Anterior cingulate cortex (tissue), 58 donors: ENCODE measurements around the gene FOXI1.

Experiments used
- DNase-seq, 58 donors: peaks; one replicate each; lab custom pipeline; 2025; lab: John Stamatoyannopoulos, UW

The FOXI1 gene

DNA sequence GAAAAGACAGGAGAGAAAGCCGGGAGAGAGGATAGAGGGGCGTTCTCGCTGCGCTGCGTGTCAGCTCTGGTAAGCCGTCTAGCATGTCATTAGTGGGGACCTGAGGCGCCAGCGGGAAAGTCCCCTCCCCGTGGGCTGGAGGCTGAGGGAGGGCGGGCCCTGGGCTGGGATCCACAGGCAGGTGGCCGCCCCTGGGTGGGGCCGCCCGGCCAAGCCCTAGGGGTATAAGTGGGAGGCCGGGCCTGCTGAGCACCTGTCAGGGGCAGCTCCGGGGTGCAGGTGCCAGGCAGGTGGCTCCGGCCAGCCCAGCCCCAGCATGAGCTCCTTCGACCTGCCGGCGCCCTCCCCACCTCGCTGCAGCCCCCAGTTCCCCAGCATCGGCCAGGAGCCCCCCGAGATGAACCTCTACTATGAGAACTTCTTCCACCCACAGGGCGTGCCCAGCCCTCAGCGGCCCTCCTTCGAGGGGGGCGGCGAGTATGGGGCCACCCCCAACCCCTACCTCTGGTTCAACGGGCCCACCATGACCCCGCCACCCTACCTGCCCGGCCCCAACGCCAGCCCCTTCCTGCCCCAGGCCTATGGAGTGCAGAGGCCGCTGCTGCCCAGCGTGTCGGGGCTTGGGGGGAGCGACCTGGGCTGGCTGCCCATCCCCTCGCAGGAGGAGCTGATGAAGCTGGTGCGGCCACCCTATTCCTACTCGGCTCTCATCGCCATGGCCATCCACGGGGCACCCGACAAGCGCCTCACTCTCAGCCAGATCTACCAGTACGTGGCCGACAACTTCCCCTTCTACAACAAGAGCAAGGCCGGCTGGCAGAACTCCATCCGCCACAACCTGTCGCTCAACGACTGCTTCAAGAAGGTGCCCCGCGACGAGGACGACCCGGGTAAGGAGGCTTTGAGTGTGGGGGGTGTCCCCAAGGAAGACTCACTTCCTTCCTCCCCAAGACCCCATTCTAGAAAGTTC lies at the start of gene FOXI1:
Gene FOXI1, plus strand, starts transcription at position 256 of the 970 bp plus-strand sequence. Its CDS starts 61 bp downstream, at position 317.
- DNase-seq = no peak

DNA sequence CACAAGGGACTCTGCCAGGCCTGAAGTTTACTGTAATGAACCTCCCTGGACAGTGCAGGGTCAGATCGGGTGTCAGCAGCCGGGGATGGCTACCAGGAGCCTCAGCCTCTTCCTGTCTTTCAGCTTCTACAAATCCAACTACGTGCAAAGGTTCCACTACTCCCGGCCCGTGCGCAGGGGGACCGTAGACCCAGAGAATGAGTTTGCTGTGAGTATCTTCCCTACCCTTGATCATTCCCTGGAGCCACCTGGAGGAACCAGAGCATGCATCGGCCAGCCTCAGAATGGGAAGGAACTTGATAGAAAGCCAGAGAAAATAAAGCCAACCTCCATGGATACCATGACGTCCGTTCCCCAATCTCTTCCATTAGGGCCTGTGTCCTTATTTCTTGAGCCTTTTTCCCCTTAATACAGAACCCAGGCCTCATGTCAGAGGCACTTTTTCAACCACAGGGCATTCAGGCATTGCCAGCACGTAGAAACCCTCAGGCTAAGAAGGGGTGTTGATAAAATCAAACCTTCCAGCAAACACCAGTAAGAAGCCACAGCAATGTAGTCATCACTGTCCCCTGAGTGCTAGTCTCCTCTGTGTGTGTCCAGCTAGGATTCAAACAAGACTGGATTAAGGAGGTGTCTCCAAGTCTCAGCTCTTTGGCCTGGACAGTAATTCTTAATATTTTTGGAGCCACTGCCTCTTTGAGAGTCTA lies 49.0 kb upstream of the FOXI1 start:
- DNase-seq = no peak

DNA sequence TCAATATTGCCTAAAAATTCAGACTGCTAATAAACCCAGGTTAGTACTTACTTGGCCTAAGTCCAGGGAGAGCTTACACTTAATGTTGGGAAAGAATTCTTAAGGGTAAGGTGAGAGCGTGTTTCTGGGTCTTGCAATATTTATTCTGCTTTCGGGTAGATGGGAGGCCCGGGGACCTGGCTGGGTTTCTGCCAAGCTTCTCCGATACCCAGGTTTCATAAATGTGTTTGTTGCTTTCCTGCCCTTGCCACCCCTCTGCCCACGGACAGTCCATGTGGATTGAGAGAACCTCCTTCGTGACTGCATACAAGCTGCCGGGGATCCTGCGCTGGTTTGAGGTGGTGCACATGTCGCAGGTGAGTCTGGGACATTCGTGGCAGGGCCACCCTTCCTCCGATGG lies 48.4 kb upstream of the FOXI1 start:
- DNase-seq = no peak

DNA sequence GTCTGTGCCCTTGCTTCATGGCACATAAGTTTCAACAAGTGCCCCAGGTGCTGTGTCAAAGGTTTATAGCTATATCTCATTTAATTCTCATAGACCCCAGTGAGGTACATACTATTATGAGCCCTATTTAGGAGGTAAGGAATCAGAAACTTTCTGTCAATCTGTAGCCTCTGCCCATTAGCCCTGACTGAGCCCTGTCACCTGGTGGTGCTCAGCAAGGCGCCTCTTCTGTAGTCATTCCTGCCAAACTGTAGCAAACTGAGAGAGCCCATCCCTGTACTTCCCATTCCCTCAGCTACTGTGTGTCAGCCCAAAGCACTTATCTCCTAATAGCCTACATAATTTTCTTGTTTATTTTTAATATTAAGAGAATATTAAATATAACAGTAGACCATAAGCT lies 46.5 kb upstream of the FOXI1 start:
- no peak for DNase-seq

DNA sequence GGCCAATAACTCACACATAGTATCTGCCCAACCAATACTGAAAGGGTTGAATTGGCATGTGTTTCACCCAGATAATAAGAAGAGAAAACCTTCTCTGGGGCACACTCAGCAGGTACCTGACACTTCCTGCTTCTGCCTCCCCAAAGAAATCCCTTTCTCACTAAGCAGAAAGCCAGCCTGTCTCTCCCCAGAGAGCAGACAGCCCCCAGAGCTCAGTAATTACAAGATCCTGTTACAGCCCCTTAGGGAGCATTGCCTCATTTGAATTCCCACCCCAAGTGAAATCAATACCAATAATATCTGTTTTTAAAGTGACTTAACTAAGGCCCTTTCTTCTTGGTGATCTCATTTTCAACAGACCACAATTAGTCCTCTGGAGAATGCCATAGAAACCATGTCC lies 38.5 kb upstream of the FOXI1 start:
- no peak for DNase-seq

DNA sequence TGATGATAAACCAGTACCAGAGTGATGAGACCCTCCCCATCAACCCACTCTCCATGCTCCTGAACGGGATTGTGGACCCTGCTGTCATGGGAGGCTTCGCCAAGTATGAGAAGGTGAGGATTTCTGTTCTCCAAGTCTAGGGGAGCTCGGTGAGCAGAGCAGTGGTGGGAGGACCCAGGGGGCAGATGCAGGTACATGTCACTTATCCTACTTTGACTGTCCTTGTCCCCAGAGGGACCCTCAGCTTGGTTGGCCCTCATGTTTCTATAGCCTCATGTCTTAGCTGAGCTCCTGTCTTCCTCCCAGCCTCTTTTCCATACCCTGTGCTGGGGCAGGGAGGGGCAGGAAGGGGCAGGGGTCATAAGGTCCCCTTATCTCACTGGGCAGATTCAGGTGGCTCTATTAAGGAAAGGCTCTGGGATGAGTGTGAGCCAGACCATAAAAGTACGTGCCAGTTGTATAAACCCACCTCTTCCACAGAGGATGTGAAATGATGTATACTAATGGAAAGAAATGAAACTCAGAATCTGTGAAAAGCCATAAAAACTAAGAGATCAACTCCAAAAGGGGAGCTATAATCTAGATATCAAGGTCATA lies 38.0 kb upstream of the FOXI1 start:
- DNase-seq = no peak

DNA sequence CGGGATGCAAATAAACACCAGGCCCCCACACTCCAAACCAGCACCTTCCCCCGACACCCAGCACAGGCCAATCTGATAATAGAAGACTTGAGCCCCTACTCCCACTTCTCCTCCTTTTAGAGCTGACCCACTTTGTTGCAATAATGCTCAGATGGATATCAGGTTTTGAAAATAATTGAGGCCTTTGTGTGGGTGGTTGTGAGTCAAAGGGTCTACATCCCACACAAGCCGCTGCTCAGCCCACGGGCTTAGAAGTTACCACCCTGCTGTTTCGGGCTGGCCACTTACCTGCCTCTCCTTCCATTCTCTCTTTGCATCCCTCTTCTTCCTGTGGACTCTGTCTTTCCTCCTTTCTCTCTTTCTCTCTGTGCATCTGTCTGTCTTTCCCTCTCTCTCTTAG lies 36.2 kb upstream of the FOXI1 start:
- DNase-seq = no peak

DNA sequence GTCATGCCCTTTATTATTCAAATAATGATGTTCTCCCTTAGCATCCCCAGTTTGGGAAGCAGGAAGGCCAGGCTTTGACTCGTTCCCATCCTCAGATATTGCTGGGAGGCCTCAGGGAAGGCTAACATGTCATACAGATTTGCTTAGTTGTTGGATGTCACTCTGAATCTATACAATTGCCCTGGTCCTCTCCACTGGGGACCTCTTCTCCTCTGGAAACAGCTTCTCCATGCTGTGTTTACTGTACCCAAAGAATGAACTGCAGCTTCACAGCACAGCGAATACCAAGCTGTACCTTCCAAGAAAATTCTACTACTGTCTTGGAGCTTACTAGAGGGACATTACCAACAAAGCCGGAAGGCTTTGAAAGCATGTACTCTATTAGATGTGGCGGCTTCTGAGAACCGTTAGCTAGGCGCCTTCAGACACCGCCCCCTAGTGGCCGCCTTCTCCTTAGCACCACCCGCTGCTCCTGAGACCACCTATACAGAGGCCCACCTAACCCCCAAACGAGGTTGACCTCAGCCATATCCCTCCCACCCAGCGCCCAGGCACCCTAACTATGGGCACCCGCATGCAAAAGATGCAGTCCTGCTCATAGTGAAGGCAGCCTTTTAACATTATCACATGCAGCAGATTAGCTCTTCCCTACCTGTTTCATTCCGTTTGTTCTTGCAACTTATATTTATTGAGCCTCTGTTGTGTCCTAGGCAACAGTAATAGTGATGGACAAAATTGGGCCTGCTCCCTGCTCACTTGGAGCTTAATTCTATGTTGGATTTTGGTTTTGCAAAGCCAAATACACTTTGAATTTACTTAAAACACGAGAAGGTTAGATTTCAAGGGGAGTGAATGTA lies 34.9 kb upstream of the FOXI1 start:
- peak in 19 of 58 donors; percentile 2 to 43 (median 8) for DNase-seq

DNA sequence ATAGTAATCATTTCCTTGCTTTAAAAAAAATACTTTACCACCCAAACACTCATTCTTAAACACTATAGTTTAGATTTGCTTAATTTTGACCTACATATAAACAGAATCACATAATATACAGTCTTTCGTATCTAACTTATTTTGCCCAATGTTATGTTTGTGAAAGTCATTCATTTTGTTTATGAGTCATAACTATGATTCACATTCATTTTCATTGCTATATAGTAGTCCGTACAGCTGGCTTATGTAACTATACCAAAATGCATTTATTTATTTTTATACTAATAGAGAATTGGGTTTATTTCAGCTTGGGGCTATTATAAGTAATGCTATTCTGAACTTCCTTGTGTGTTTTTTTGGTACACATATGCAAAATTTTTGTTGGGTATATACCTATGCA lies 33.9 kb upstream of the FOXI1 start:
- no peak for DNase-seq

DNA sequence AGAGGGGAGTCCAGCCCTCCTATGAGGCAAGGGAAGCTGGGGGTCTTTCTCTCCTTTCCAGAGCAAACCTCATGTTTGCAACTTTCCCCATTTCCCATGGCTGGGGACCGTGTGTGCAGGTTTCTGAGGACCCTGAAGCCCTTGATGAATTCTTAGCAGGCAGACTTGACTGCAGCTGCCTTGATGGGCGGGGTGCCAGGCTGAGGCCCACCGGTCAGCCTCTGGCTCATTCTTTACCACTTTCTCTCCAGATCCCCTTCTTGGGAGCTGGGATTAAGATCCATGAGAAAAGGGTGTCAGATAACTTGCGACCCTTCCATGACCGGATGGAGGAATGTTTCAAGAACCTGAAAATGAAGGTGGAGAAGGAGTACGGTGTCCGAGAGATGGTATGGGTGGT lies 30.0 kb upstream of the FOXI1 start:
- no peak for DNase-seq

DNA sequence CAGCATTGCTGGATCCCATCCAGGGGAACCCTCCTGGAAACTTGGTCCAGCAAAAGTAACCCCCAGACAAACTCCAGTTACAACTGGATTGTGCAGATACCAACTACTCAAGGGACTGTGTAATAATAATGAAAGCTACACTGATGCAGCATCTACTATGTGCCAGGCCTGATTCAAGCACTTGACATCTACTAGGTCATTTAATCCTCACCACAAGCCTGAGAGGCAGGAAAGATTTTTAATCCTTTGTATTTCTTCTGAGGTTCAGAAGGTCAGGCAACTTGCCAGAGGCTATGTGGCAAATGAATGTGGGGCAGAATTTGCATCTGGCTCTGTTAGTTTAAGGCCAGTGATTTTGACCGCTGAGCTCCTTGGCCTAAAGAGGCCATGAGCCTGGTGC lies 29.5 kb upstream of the FOXI1 start:
- no peak for DNase-seq

DNA sequence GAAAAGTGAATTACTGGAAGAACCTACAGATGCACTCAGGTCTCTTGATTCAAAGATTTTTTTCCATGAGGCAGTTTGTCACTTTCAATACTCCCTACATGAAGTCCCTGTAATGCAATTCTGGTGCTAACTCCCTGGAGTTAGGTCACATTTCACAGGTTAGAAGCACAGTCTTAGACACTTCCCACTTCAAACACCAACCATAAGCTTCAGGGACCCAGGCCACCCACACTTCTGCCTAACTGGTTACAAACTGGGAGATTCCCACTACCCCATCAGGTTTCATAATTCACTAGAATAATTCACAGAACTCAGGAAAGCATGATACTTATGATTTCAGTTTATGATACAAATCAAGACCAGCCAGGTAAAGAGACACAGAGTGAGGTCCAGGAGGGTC lies 29.0 kb upstream of the FOXI1 start:
- DNase-seq = no peak

DNA sequence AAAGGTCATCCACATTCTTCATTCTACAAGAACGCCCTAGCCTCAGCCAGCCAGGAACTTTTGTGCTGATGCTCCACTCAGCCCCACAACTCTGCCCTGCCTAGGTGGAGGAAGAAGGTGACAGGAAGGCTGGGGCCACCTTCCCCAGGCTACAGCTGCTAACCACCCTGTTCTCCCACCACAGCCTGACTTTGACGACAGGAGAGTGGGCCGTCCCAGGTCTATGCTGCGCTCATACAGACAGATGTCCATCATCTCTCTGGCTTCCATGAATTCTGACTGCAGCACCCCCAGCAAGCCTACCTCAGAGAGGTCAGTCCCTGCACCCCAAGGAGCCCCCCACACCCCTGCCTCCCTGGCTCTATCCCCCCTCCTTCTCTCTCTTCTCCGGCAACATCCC lies 28.2 kb upstream of the FOXI1 start:
- DNase-seq = no peak

DNA sequence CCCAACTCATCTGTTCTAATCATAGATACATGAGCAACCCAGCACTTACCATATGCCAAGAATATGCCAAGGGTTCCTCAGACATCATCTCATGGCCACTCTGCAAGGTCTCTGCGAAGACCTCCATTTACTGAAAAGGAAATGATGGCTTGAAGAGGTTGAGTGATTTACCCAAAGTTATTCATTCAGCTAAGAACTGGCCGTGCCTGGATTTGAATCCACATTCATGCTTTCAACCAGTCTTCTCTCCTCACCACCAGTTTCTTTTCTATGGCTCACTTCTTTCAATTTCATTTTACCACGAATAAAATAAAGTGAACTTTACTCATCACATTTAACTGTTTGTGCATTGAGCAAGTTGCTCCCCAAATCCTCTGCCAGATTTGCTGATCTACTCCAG lies 27.2 kb upstream of the FOXI1 start:
- no peak for DNase-seq

DNA sequence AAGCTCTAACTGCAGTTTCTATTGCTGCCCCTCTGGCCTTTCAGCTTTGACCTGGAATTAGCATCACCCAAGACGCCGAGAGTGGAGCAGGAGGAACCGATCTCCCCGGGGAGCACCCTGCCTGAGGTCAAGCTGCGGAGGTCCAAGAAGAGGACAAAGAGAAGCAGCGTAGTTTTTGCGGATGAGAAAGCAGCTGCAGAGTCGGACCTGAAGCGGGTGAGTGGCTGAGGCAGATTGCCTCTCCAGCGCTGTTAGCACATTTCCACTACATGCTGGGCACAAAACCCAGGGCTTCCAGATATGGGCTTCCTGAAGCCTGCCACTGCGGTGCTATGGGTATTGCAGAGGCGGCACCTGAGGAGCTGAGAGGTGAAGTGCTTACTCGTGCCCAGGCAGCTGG lies 26.8 kb upstream of the FOXI1 start:
- no peak for DNase-seq

DNA sequence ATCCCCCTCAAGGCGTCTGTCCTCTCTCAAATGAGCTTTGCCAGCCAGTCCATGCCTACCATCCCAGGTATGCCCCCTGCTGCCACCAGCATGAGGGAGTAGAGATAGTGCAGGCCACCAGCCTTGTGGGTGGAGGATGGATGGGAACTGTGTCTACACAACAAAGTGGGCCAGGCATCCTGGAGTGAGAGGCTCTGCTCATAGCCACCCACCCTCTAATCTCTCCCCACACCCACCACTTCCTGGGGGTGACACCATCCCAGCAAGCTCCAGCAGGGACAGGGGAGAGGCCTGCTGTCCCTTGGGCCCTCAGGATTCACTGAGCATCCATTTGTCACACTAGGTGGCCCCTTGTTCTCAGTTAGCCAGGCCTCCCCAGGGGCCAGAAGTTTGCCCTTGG lies 25.5 kb upstream of the FOXI1 start:
- DNase-seq = no peak

DNA sequence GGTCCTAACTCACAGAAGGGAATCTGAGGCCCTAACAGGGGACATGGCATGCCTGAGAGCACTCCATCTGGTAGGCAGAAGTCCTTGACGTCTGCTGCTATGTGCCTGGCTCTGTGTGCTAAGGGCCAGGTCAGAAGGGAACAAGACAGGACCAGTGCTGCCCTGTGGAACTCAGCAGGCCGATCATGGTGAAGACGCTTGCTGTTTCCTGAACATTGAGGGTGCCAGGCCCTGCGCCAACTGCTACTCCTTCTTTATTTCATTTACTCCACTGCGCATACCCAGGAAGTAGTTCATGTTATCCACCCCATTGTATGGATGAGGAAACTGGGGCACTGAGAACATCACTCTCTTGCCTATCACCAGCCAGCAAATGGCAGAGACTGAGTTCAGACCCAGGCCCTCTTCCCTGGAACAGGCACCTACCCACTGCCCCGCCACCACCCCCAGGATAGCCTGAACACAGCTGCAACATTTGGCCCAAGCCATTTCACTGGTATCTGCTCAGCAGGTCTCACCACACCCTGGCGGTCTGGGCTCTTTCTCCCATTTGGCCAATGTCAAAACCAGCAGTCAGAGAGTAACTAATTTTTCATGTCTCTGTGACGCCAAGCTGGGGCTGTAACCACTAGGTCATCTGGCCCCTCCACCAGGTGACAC lies 24.8 kb upstream of the FOXI1 start:
- DNase-seq = no peak

DNA sequence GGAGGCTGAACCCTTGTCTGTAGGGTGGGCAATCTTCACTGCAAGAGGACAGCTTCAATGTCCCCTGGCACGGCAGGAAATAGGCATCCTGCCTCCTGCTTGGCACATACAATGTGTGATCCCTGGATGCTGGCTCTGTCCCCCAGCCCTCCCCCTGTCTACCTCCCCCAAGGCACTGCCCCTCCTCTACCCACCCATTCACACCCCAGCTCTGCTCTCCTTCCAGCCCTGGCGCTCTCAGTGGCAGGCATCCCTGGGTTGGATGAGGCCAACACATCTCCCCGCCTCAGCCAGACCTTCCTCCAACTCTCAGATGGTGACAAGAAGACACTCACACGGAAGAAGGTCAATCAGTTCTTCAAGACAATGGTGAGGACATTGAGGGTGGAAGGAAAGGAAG lies 24.1 kb upstream of the FOXI1 start:
- no peak for DNase-seq

DNA sequence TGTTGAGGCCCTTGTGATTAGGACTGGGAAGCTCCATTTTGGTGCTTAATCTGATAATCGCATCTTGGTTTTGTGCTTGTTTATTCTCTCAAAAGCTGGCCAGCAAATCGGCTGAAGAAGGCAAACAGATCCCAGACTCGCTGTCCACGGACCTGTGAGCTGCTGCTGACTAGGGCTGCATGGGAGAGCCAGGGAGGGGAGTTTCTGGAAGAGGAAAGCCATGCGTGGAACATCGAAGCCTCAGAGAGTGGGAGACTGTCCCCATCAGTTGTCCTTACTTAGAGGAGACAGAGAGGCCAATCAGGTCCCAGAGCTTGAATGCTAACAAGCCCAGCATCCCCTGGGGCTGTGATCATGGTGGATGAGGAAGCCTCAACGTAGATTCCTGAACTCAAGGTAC lies 23.0 kb upstream of the FOXI1 start:
- no peak for DNase-seq
